ENCODE measurements around the gene MAST2.

DNA sequence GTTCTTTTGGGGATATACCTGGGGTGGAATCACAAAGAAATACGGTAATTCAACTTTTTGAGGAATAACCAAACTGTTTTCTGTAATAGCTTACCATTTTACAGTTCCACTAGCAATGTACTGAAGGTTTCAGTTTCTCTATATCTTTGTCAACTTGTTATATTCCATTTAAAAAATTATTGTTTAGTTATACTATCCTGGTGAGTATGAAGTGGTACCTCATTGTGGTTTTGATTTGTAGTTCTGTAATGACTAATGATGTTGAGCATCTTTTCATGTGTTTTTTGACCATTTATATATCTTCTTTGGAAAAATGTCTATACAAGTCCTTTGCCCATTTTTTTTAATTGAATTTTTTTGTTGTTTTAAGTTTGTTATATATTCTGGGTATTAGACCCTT is 39.4 kb downstream of the MAST2 start:
- TF ChIP-seq, protein P1, sequence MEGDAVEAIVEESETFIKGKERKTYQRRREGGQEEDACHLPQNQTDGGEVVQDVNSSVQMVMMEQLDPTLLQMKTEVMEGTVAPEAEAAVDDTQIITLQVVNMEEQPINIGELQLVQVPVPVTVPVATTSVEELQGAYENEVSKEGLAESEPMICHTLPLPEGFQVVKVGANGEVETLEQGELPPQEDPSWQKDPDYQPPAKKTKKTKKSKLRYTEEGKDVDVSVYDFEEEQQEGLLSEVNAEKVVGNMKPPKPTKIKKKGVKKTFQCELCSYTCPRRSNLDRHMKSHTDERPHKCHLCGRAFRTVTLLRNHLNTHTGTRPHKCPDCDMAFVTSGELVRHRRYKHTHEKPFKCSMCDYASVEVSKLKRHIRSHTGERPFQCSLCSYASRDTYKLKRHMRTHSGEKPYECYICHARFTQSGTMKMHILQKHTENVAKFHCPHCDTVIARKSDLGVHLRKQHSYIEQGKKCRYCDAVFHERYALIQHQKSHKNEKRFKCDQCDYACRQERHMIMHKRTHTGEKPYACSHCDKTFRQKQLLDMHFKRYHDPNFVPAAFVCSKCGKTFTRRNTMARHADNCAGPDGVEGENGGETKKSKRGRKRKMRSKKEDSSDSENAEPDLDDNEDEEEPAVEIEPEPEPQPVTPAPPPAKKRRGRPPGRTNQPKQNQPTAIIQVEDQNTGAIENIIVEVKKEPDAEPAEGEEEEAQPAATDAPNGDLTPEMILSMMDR (IDR thresholded peaks at IDR 0.05): no peak
- no peak for TF ChIP-seq POLR2A (IDR thresholded peaks at IDR 0.05)

Data from lower leg skin (tissue), 3 donors.